ENCODE results near the gene MACROD2. TPM values are rescaled to one million over a fixed set of nuclear protein-coding genes. Genes with fewer than 3 reads are reported as not detected.

Gene MACROD2
- polyA plus RNA-seq, 2 of the 4 experiments (the other 2 are of a cell fraction), result 0.96 to 1.3 TPM

DNA sequence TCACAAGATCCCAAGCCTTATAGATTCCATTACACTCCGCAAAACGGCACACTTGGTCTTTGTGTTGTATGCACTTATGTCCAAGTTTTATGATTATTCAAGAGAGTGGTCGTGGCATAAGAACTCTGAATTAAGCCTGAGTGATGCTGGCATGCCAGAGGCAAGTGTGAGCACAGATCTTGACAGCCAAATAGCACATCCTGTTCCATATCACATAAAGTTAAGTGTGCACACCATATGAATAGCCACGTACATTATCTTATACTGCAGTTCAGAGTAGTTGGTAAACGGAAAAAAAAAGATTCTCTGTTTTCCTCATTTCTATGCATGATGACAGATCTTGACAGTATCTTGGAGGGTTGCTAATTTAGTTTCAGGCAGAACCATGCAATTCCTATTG, 1069.4 kb downstream of the MACROD2 start:
- no peak for FAIRE-seq
- no peak for TF ChIP-seq HOXA7 (CRISPR knock-in tag; IDR thresholded peaks at IDR 0.05)
- TF ChIP-seq KDM5A (IDR thresholded peaks at IDR 0.05), result no peak
- TF ChIP-seq NFE2L2 (conservative IDR thresholded peaks at IDR 0.05; ENCODE audit: low read length), result no peak
- TF ChIP-seq, protein P1, sequence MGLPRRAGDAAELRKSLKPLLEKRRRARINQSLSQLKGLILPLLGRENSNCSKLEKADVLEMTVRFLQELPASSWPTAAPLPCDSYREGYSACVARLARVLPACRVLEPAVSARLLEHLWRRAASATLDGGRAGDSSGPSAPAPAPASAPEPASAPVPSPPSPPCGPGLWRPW (IDR thresholded peaks at IDR 0.05), result no peak
- TF ChIP-seq TP53 (CRISPR knock-in tag; IDR thresholded peaks at IDR 0.05), result no peak
- TF ChIP-seq POLR2AphosphoS2 (conservative IDR thresholded peaks at IDR 0.05; ENCODE audit: low read length), result no peak
- TF ChIP-seq HDAC2 (IDR thresholded peaks at IDR 0.05), result no peak
- TF ChIP-seq CBX8 (IDR thresholded peaks at IDR 0.05), result no peak
- TF ChIP-seq, protein P2, sequence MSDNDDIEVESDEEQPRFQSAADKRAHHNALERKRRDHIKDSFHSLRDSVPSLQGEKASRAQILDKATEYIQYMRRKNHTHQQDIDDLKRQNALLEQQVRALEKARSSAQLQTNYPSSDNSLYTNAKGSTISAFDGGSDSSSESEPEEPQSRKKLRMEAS (IDR thresholded peaks at IDR 0.05), result no peak
- TF ChIP-seq RFX5 (IDR thresholded peaks at IDR 0.05), result no peak
- TF ChIP-seq SREBF2 (IDR thresholded peaks at IDR 0.05), result no peak
- TF ChIP-seq HOXB5 (CRISPR knock-in tag; IDR thresholded peaks at IDR 0.05), result no peak
- Histone ChIP-seq H3K4me1 (no peaks in the 10 kb centered on the region; the same call in 2 of the 3 replicates), H3K4me2 (no peak overlapping the region), H3K4me3 (no peak overlapping the region), H3K9me3 (no peaks in the 10 kb centered on the region), H3K27ac (no peak overlapping the region)
- POLR2A ChIA-PET, result no interaction called here
- WGBS (ENCODE audit: missing lambda C conversion rate), result 78% methylated on average over 5 of the region's 5 CpGs
- ATAC-seq, result no peak
- CTCF ChIA-PET, result interaction anchor here (0.6 to 1.0 kb wide), 2 partner anchors 12 to 1736 kb away, joined by 3 read pairs; no protein-coding TSS in a partner anchor
- no peak for DNase-seq (ENCODE audit: low read depth in 1 of 2, low spot score in 1 of 2)

DNA sequence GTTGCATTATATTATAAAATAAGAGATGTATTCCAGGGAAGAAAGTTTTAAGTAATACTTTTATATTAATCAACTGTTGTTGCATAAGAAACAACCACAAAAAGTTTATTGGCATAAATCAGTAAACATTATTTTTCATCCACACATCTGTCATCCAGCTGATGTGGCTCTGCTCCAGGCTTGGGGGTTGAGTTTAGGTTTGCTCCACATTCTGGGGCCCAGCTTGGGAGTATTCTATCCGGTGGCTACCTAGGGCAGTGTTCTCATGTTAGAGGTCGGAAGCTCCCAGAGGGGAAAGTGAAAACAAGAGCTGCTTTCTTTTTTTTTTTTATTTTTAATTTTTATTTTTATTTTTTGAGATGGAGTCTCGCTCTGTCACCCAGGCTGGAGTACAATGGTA, 1070.5 kb downstream of the MACROD2 start:
- H3K4me1 ChIP-seq, result no peaks in the 10 kb centered on the region; the same call in 2 of the 3 replicates
- no peak for FAIRE-seq
- no peak for DNase-seq (ENCODE audit: low read depth in 1 of 2, low spot score in 1 of 2)
- ChIA-PET CTCF (no interaction called here), POLR2A (no interaction called here)
- no peak overlapping the region for H3K27ac ChIP-seq
- no peak for ATAC-seq
- no peaks in the 10 kb centered on the region for H3K9me3 ChIP-seq
- TF ChIP-seq, protein P3, sequence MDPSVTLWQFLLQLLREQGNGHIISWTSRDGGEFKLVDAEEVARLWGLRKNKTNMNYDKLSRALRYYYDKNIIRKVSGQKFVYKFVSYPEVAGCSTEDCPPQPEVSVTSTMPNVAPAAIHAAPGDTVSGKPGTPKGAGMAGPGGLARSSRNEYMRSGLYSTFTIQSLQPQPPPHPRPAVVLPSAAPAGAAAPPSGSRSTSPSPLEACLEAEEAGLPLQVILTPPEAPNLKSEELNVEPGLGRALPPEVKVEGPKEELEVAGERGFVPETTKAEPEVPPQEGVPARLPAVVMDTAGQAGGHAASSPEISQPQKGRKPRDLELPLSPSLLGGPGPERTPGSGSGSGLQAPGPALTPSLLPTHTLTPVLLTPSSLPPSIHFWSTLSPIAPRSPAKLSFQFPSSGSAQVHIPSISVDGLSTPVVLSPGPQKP (IDR thresholded peaks at IDR 0.05; ENCODE audit: low read depth, low read length), result no peak
- TF ChIP-seq NPAS2 (CRISPR knock-in tag; IDR thresholded peaks at IDR 0.05; ENCODE audit: borderline replicate concordance) (no peak), RNF2 (IDR thresholded peaks at IDR 0.05; ENCODE audit: borderline replicate concordance, low read depth) (no peak), HOXB13 (CRISPR knock-in tag; IDR thresholded peaks at IDR 0.05; ENCODE audit: low read depth) (no peak), EP300 (IDR thresholded peaks at IDR 0.05) (no peak), JUNB (IDR thresholded peaks at IDR 0.05) (no peak), HEYL (CRISPR knock-in tag; IDR thresholded peaks at IDR 0.05) (no peak), EHMT2 (IDR thresholded peaks at IDR 0.05; ENCODE audit: low read depth) (no peak), ZNF302 (CRISPR knock-in tag; IDR thresholded peaks at IDR 0.05) (no peak), FOSB (CRISPR knock-in tag; IDR thresholded peaks at IDR 0.05) (no peak), SMC3 (IDR thresholded peaks at IDR 0.05) (no peak), TFCP2L1 (CRISPR knock-in tag; IDR thresholded peaks at IDR 0.05) (no peak)
- TF ChIP-seq, protein P4, sequence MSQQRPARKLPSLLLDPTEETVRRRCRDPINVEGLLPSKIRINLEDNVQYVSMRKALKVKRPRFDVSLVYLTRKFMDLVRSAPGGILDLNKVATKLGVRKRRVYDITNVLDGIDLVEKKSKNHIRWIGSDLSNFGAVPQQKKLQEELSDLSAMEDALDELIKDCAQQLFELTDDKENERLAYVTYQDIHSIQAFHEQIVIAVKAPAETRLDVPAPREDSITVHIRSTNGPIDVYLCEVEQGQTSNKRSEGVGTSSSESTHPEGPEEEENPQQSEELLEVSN (IDR thresholded peaks at IDR 0.05; ENCODE audit: borderline replicate concordance, low read depth), result no peak
- TF ChIP-seq, protein P5, sequence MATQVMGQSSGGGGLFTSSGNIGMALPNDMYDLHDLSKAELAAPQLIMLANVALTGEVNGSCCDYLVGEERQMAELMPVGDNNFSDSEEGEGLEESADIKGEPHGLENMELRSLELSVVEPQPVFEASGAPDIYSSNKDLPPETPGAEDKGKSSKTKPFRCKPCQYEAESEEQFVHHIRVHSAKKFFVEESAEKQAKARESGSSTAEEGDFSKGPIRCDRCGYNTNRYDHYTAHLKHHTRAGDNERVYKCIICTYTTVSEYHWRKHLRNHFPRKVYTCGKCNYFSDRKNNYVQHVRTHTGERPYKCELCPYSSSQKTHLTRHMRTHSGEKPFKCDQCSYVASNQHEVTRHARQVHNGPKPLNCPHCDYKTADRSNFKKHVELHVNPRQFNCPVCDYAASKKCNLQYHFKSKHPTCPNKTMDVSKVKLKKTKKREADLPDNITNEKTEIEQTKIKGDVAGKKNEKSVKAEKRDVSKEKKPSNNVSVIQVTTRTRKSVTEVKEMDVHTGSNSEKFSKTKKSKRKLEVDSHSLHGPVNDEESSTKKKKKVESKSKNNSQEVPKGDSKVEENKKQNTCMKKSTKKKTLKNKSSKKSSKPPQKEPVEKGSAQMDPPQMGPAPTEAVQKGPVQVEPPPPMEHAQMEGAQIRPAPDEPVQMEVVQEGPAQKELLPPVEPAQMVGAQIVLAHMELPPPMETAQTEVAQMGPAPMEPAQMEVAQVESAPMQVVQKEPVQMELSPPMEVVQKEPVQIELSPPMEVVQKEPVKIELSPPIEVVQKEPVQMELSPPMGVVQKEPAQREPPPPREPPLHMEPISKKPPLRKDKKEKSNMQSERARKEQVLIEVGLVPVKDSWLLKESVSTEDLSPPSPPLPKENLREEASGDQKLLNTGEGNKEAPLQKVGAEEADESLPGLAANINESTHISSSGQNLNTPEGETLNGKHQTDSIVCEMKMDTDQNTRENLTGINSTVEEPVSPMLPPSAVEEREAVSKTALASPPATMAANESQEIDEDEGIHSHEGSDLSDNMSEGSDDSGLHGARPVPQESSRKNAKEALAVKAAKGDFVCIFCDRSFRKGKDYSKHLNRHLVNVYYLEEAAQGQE (IDR thresholded peaks at IDR 0.05), result no peak
- 77% methylated on average over 3 of the region's 3 CpGs for WGBS (ENCODE audit: missing lambda C conversion rate)
- no peak overlapping the region for H3K4me2 ChIP-seq
- H3K4me3 ChIP-seq, result no peak overlapping the region

Measured in A549 (cell line).